Upper lobe of left lung (tissue), 6 donors: ENCODE results near the gene TSPAN32. TPM values are rescaled to one million over a fixed set of nuclear protein-coding genes. Genes with fewer than 3 reads are reported as not detected.

ENCODE experiments used
- ATAC-seq, 2 donors: fragments of 200-7000 bp; cut with Tn5 transposase; one replicate each; pipeline ENCODE4 v1.9.1; 2022; ENCODE audit warnings: mild to moderate bottlenecking in 2 of 2, moderate library complexity in 2 of 2; ENCODE audit not compliant: low FRiP score in 2 of 2
- DNase-seq, 2 donors: peaks; one replicate each; pipeline ENCODE4 v3.0.0-alpha.2; 2019 to 2020
- H3K27ac ChIP-seq, 4 donors: fragments of 200-600 bp; sonication (generic); one replicate each; pipeline ENCODE4 v1.5.1; 2016 to 2019
- H3K27me3 ChIP-seq, 4 donors: fragments of 200-600 bp; sonication (generic); one replicate each; pipeline ENCODE4 v1.5.1; 2017 to 2019
- H3K36me3 ChIP-seq, 4 donors: fragments of 200-600 bp; sonication (generic); one replicate each; pipeline ENCODE4 v1.5.1; 2016 to 2019
- H3K4me1 ChIP-seq, 4 donors: fragments of 200-600 bp; sonication (generic); one replicate each; pipeline ENCODE4 v1.5.1; 2018 to 2019
- H3K4me3 ChIP-seq, 4 donors: fragments of 200-600 bp; sonication (generic); one replicate each; pipeline ENCODE4 v1.5.1; 2017 to 2019; ENCODE audit warnings: mild to moderate bottlenecking in 2 of 4, moderate library complexity in 1 of 4
- H3K9me3 ChIP-seq, 4 donors: fragments of 200-600 bp; sonication (generic); one replicate each; pipeline ENCODE4 v1.5.1; 2018 to 2019
- EP300 ChIP-seq, 4 donors: sonication (generic); formaldehyde crosslinking; IDR thresholded peaks; one replicate each; pipeline ENCODE4 v1.5.1; 2017; ENCODE audit warnings: antibody characterized with exemption in 4 of 4, control low read depth in 2 of 4
- POLR2A ChIP-seq, 4 donors: fragments of 450-650 bp; IDR thresholded peaks; one replicate each; pipeline ENCODE4 v1.5.1; 2016 to 2017; ENCODE audit warnings: antibody characterized with exemption in 4 of 4, mild to moderate bottlenecking in 2 of 4
- POLR2AphosphoS5 ChIP-seq, 2 donors: sonication (generic); formaldehyde crosslinking; IDR thresholded peaks; one replicate each; pipeline ENCODE4 v1.5.1; 2017; ENCODE audit warnings: antibody characterized with exemption in 2 of 2
- WGBS, 2 donors: methylation state at CpG; one replicate each; pipeline ENCODE4 v1.1.5; 2017 to 2018; 5-methylcytosine and 5-hydroxymethylcytosine counted together
- total RNA-seq, 6 donors: library from RNA; depleted of rRNA in 4 of 6; stranded (reverse); fragments of >200 nt in 4 of 6; gene quantifications; one replicate each; pipeline versions ENCODE4 v1.1.0 to v1.2.1, GENCODE V29; 2016 to 2021
- TF ChIP-seq, protein P1 (sequence below), 6 experiments: fragments of 450-650 bp in 4 of 6; fragments of 200-600 bp in 2 of 6; sonication (generic) in 2 of 6; IDR thresholded peaks; one replicate each; pipeline ENCODE4 v1.5.1; 2016 to 2019; ENCODE audit warnings: antibody characterized with exemption in 6 of 6
- donor health status: DM: no; HTN: no; CAD: no; lungs with moderate emphysema.
- donor health status: DM: no; HTN: yes; CAD: no; lungs with severe emphysema.

TSPAN32 gene
- total RNA-seq, 6 donors from 2014 or later = 3.1 to 16.4 (median 6.8) TPM

DNA sequence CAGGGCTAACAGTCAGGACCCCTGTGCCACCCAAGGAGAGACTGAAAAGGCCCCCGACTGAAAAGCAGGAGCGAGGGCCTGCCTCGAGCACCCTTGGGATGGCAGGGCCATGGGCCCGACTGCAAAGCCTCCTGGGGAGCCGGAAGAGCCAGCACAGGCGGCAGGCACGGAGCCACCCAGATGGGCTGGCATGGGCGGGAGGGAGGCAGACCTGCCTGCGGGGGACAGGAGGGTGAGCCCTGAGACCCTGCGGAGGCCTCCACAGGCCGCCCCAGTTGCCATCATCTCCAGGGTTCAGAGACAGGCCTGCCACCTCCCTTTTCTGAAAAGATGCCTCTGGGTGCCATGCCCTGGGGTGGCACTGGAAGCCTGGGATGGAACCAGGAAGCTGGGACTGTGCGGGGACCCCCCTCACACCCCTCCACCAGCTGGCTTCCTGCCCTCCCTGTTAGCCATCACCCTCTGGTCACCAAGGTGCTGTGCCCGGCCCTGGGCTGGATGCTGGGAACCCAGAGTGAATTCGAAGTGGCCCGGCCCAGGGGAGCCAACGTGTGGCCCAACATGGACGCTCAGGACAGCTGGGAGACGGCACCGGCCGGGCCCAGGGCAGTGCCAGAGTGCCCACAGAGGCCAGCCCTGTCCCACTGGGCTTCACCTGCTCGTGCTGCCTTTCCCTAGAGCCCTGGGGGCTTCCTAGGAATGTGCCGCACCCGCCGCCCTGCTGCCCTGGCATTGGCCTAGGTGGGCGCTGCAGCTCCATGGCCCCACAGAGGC lies 13.8 kb downstream of the TSPAN32 start:
- no peak overlapping the region for H3K4me3 ChIP-seq
- no peaks in the 10 kb centered on the region for H3K27me3 ChIP-seq
- H3K36me3 ChIP-seq = no peaks in the 10 kb centered on the region
- ATAC-seq (peak in 1 of 2 donors; percentile 7), DNase-seq (peak in 1 of 2 donors; percentile 82)
- peaks cover 19 to 34% (median 21%) of the 10 kb centered on the region in 4 donors for H3K4me1 ChIP-seq
- H3K27ac ChIP-seq = peak overlapping the region; percentile 65 to 83 (median 81)
- 71% methylated on average over 21 of the region's 25 CpGs; no CpG with 5 or more reads in 1 of the 2 donors for WGBS, 2 donors
- no peaks in the 10 kb centered on the region for H3K9me3 ChIP-seq
- TF ChIP-seq POLR2A (IDR thresholded peaks at IDR 0.05) = peak in 1 of 4 donors; percentile 32
- TF ChIP-seq POLR2AphosphoS5 (IDR thresholded peaks at IDR 0.05) = no peak

DNA sequence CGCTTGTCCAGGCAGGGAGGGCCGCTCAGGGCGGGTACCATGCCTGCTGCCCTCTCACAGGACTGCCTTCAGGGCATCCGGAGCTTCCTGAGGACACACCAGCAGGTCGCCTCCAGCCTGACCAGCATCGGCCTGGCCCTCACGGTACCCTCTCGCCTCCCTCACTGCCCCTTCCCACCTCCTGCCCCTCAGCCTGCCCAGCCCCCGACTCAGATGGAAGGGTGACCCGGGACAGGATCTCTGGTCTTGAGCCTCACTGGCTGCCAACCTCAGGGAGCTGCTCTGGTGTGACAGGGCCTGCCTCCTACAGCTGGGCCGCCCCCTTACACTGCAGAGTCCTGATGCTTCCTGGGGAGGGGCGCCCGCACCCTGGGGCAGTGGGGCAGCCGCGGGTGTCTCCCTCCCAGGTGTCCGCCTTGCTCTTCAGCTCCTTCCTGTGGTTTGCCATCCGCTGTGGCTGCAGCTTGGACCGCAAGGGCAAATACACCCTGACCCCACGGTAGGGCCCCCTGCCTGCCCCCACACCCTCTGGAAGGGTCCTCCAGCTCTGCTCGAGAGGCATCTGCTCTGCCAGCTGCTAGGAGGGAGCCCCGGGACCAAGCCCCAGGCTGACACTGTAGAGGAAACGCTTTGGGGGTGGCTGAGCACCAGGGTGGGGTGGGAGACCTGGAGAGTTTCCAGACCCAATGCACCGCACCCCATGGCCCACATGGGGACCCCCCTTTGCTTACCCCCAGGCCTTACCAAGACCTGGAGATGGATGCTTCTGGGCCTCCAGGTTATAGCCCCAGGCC lies 14.6 kb downstream of the TSPAN32 start:
- Histone ChIP-seq H3K4me1 (peaks cover 19 to 34% (median 21%) of the 10 kb centered on the region in 4 donors), H3K27ac (peak overlapping the region in 2 of 4 donors; percentile 80 to 83), H3K4me3 (no peak overlapping the region), H3K36me3 (no peaks in the 10 kb centered on the region), H3K9me3 (no peaks in the 10 kb centered on the region), H3K27me3 (no peaks in the 10 kb centered on the region)
- no peak for TF ChIP-seq EP300 (IDR thresholded peaks at IDR 0.05)
- TF ChIP-seq POLR2A (IDR thresholded peaks at IDR 0.05) = no peak
- TF ChIP-seq, protein P1, sequence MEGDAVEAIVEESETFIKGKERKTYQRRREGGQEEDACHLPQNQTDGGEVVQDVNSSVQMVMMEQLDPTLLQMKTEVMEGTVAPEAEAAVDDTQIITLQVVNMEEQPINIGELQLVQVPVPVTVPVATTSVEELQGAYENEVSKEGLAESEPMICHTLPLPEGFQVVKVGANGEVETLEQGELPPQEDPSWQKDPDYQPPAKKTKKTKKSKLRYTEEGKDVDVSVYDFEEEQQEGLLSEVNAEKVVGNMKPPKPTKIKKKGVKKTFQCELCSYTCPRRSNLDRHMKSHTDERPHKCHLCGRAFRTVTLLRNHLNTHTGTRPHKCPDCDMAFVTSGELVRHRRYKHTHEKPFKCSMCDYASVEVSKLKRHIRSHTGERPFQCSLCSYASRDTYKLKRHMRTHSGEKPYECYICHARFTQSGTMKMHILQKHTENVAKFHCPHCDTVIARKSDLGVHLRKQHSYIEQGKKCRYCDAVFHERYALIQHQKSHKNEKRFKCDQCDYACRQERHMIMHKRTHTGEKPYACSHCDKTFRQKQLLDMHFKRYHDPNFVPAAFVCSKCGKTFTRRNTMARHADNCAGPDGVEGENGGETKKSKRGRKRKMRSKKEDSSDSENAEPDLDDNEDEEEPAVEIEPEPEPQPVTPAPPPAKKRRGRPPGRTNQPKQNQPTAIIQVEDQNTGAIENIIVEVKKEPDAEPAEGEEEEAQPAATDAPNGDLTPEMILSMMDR (IDR thresholded peaks at IDR 0.05) = no peak
- TF ChIP-seq POLR2AphosphoS5 (IDR thresholded peaks at IDR 0.05) = no peak
- whole genome bisulfite sequencing, 2 donors = 82 to 83% methylated on average over 13 of the region's 23 CpGs
- DNase-seq = peak in 1 of 2 donors; percentile 68
- ATAC-seq = no peak

DNA sequence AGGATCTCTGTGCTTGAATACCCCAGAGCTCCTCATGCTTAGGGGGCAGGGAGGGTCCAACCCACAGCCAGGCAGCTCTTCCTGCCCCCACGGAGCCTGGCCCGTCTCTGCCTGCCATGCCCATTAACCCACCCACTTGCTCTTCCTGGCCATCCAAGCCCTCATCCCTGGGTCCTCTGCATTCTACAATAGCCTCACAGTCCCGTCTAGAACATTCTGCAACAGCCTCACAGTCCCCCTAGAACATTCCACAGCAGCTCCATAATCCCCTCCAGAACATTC lies 15.1 kb downstream of the TSPAN32 start:
- peaks cover 15 to 30% (median 21%) of the 10 kb centered on the region in 4 donors for H3K4me1 ChIP-seq
- no peak overlapping the region for H3K4me3 ChIP-seq
- TF ChIP-seq, protein P1 (IDR thresholded peaks at IDR 0.05) = no peak
- no peak for TF ChIP-seq POLR2AphosphoS5 (IDR thresholded peaks at IDR 0.05)
- TF ChIP-seq EP300 (IDR thresholded peaks at IDR 0.05) = no peak
- TF ChIP-seq POLR2A (IDR thresholded peaks at IDR 0.05) = no peak
- 85 to 98% methylated on average over 3 of the region's 3 CpGs for WGBS, 2 donors
- ATAC-seq = no peak
- H3K27ac ChIP-seq = no peak overlapping the region
- H3K27me3 ChIP-seq = no peaks in the 10 kb centered on the region
- H3K9me3 ChIP-seq = no peaks in the 10 kb centered on the region
- no peaks in the 10 kb centered on the region for H3K36me3 ChIP-seq
- DNase-seq = no peak

DNA sequence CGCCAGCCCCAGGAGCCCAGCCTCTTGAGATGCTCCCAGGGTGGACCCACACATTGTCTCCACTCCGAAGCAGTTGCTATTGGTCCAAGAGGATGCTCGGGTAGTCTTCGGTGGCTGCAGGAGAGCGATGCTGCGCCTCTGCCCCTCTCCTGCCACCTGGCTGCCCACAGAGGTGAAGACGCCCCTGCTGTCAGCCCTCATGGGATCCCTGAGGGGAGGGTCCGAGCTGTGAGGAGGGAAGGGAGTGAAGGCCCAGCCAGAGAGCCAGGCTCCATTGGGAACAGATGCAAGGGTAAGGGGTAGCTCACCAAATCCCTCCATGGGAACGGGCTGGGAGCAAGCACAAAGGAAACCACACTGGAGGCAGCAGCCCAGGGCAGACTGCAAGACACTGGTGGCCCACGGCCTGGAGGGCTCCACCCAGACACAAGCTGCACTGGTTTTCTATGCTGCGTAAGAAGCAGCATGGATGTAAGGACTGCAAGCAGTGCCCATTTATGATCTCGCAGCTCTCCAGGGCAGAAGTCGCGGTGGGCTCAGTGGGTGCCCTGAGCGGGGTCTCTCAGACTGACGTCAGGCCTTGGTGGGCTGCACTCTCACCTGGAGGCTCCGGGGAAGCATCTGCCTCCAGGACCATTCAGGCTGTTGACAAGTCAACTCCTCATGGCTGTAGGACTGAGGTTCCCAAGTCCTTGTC lies 15.7 kb downstream of the TSPAN32 start:
- ATAC-seq (no peak), DNase-seq (peak; percentile 12 to 35)
- Histone ChIP-seq H3K27ac (no peak overlapping the region), H3K9me3 (no peaks in the 10 kb centered on the region), H3K4me3 (no peak overlapping the region), H3K36me3 (no peaks in the 10 kb centered on the region), H3K27me3 (no peaks in the 10 kb centered on the region), H3K4me1 (peaks cover 15 to 24% (median 20%) of the 10 kb centered on the region in 4 donors)
- TF ChIP-seq POLR2A (IDR thresholded peaks at IDR 0.05) = no peak
- TF ChIP-seq, protein P1 (IDR thresholded peaks at IDR 0.05) = no peak
- no peak for TF ChIP-seq POLR2AphosphoS5 (IDR thresholded peaks at IDR 0.05)
- no peak for TF ChIP-seq EP300 (IDR thresholded peaks at IDR 0.05)
- 92 to 97% methylated on average over 5 to 17 of the region's 17 CpGs for WGBS, 2 donors

DNA sequence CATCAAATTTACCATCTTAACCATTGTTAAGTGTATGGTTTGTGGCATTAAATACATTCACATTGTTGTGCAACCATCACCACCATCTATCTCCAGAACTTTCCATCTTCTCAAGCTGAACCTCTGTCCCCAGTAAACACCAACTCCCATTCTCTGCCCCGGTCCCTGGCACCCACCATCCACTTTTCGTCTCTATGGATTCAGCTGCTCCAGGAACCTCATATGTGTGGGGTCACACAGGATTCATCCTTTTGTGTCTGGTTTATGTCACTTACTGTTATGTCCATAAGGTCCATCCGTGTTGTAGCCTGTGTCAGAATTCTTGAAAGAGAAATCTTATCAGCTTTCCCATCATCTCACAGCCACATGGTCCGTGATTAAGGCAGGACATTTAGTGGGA lies 16.3 kb downstream of the TSPAN32 start:
- no peak for DNase-seq
- peaks cover 15 to 21% (median 20%) of the 10 kb centered on the region in 4 donors for H3K4me1 ChIP-seq
- TF ChIP-seq EP300 (IDR thresholded peaks at IDR 0.05) = no peak
- no peak for TF ChIP-seq POLR2AphosphoS5 (IDR thresholded peaks at IDR 0.05)
- TF ChIP-seq, protein P1 (IDR thresholded peaks at IDR 0.05) = no peak
- no peak for TF ChIP-seq POLR2A (IDR thresholded peaks at IDR 0.05)
- 91 to 93% methylated on average over 4 of the region's 4 CpGs for WGBS, 2 donors
- ATAC-seq = no peak
- no peak overlapping the region for H3K4me3 ChIP-seq
- no peak overlapping the region for H3K27ac ChIP-seq
- no peaks in the 10 kb centered on the region for H3K9me3 ChIP-seq
- no peaks in the 10 kb centered on the region for H3K36me3 ChIP-seq
- no peaks in the 10 kb centered on the region for H3K27me3 ChIP-seq
